GM21423 (cell line): Measurements from ENCODE around the gene PI4KA.

Experiments
- ATAC-seq: cut with Tn5 transposase; IDR thresholded peaks from one replicate; pipeline ENCODE4 v1.9.1; 2021; ENCODE audit warnings: mild to moderate bottlenecking, moderate library complexity; ENCODE audit not compliant: unreplicated experiment

The PI4KA gene

GRCh38 chr22:20794650-20795413, 63.8 kb downstream of the PI4KA start:
- no peak for ATAC-seq

GRCh38 chr22:20793748-20794649, 64.6 kb downstream of the PI4KA start:
- no peak for ATAC-seq

GRCh38 chr22:20792966-20793728, 65.5 kb downstream of the PI4KA start:
- no peak for ATAC-seq

GRCh38 chr22:20792221-20792965, 66.2 kb downstream of the PI4KA start:
- no peak for ATAC-seq

- ATAC-seq: no peak
Observed at GRCh38 chr22:20788627-20789344, 69.8 kb downstream of the PI4KA start.

GRCh38 chr22:20787746-20788626, 70.6 kb downstream of the PI4KA start:
- no peak for ATAC-seq

- ATAC-seq: no peak
Observed at GRCh38 chr22:20787223-20787622, 71.4 kb downstream of the PI4KA start.

- no peak for ATAC-seq
Observed at GRCh38 chr22:20786536-20786979, 72.1 kb downstream of the PI4KA start.

GRCh38 chr22:20786048-20786447, 72.6 kb downstream of the PI4KA start:
- ATAC-seq: no peak

- ATAC-seq: no peak
Observed at GRCh38 chr22:20785415-20785814, 73.2 kb downstream of the PI4KA start.

GRCh38 chr22:20783844-20784723, 74.5 kb downstream of the PI4KA start:
- no peak for ATAC-seq

- ATAC-seq: no peak
Observed at GRCh38 chr22:20783300-20783673, 75.3 kb downstream of the PI4KA start.

- ATAC-seq: no peak
Observed at GRCh38 chr22:20782596-20783299, 75.9 kb downstream of the PI4KA start.

GRCh38 chr22:20782083-20782482, 76.5 kb downstream of the PI4KA start:
- ATAC-seq: no peak

- ATAC-seq: no peak
Observed at GRCh38 chr22:20781272-20781990, 77.2 kb downstream of the PI4KA start.

- no peak for ATAC-seq
Observed at GRCh38 chr22:20779818-20780158, 78.8 kb downstream of the PI4KA start.
